Neural cell (in vitro differentiated cells): ENCODE measurements around the gene UNC93B1. TPM values are rescaled to one million over a fixed set of nuclear protein-coding genes. Genes with fewer than 3 reads are reported as not detected.

Source experiments
- H2AFZ ChIP-seq: fragments of 200-600, 300-800 bp; sonication (generic), shearing (Covaris generic); 2 replicates; pipeline ENCODE4 v1.6.0; 2014; ENCODE audit warnings: low read depth, mild to moderate bottlenecking, antibody characterized with exemption, low read length, moderate library complexity
- H3F3A ChIP-seq: fragments of 200-600 bp; shearing (Covaris generic); 2 replicates; pipeline ENCODE4 v1.6.1; 2016; ENCODE audit warnings: mild to moderate bottlenecking, moderate library complexity, mixed read lengths, antibody characterized with exemption, low read length; ENCODE audit not compliant: insufficient read depth, poor library complexity, severe bottlenecking
- H3K27ac ChIP-seq: fragments of 200-600, 300-800 bp; sonication (generic), shearing (Covaris generic); 2 replicates; pipeline ENCODE4 v1.5.1; 2014; ENCODE audit warnings: mild to moderate bottlenecking, low read length, moderate library complexity
- H3K27me3 ChIP-seq: fragments of 300-800, 200-600 bp; sonication (generic), shearing (Covaris generic); 2 replicates; pipeline ENCODE4 v1.6.0; 2014; ENCODE audit warnings: mild to moderate bottlenecking, low read depth, low read length, moderate library complexity; ENCODE audit not compliant: insufficient read depth
- H3K36me3 ChIP-seq: fragments of 300-800, 200-600 bp; sonication (generic), shearing (Covaris generic); 2 replicates; pipeline ENCODE4 v1.5.1; 2014; ENCODE audit warnings: mild to moderate bottlenecking, antibody characterized with exemption, low read length, moderate library complexity; ENCODE audit not compliant: insufficient read depth
- H3K4me2 ChIP-seq: fragments of 300-800, 200-600 bp; sonication (generic), shearing (Covaris generic); 2 replicates; pipeline ENCODE4 v1.6.0; 2014; ENCODE audit warnings: mild to moderate bottlenecking, low read length
- H3K4me3 ChIP-seq: fragments of 300-800, 200-600 bp; sonication (generic), shearing (Covaris generic); 2 replicates; pipeline ENCODE4 v1.5.1; 2014; ENCODE audit warnings: mild to moderate bottlenecking, low read length, moderate library complexity
- H3K79me2 ChIP-seq: fragments of 200-600 bp; shearing (Covaris generic); replicated peaks from 2 replicates; pipeline ENCODE4 v1.6.0; 2014; ENCODE audit warnings: mild to moderate bottlenecking, low read length, moderate library complexity; ENCODE audit not compliant: insufficient read depth
- H3K9ac ChIP-seq: fragments of 300-800, 200-600 bp; sonication (generic), shearing (Covaris generic); 2 replicates; pipeline ENCODE4 v1.6.1; 2016; ENCODE audit warnings: mild to moderate bottlenecking, low read length, mixed read lengths
- H3K9me2 ChIP-seq: fragments of 200-600 bp; shearing (Covaris generic); 2 replicates; pipeline ENCODE4 v1.6.1; 2016; ENCODE audit warnings: mild to moderate bottlenecking, low read length, mixed read lengths; ENCODE audit not compliant: insufficient read depth
- H3K9me3 ChIP-seq: fragments of 200-600, 300-800 bp; sonication (generic), shearing (Covaris generic); 2 replicates; pipeline ENCODE4 v1.6.1; 2016; ENCODE audit warnings: mild to moderate bottlenecking, mixed run types, low read length, moderate library complexity, mixed read lengths
- H4K20me1 ChIP-seq: fragments of 200-600 bp; shearing (Covaris generic); 2 replicates; pipeline ENCODE4 v1.6.1; 2016; ENCODE audit warnings: mild to moderate bottlenecking, mixed run types; ENCODE audit not compliant: insufficient read depth
- EP300 ChIP-seq: fragments of 450-650 bp; conservative IDR thresholded peaks from 2 replicates; pipeline ENCODE4 v1.6.1; 2014; ENCODE audit warnings: antibody characterized with exemption, mild to moderate bottlenecking, moderate library complexity; ENCODE audit not compliant: poor library complexity, severe bottlenecking
- EZH2 ChIP-seq: fragments of 200-600, 300-800 bp; shearing (Covaris generic), sonication (generic); IDR thresholded peaks from 2 replicates; pipeline ENCODE4 v1.6.1; 2014; ENCODE audit warnings: antibody characterized with exemption, low read length, borderline replicate concordance, mild to moderate bottlenecking; ENCODE audit not compliant: insufficient read depth, poor library complexity, severe bottlenecking
- MXI1 ChIP-seq: fragments of 450-650 bp; conservative IDR thresholded peaks from 2 replicates; pipeline ENCODE4 v1.6.1; 2014; ENCODE audit warnings: antibody characterized with exemption, mild to moderate bottlenecking; ENCODE audit not compliant: poor library complexity, severe bottlenecking
- POLR2AphosphoS5 ChIP-seq: IDR thresholded peaks from 2 replicates; pipeline ENCODE4 v1.6.1; 2012
- RAD21 ChIP-seq: fragments of 450-650 bp; conservative IDR thresholded peaks from 2 replicates; pipeline ENCODE4 v1.6.1; 2014; ENCODE audit warnings: antibody characterized with exemption, mild to moderate bottlenecking, moderate library complexity
- SMC3 ChIP-seq: fragments of 450-650 bp; conservative IDR thresholded peaks from 2 replicates; pipeline ENCODE4 v1.6.1; 2014; ENCODE audit warnings: antibody characterized with exemption, mild to moderate bottlenecking, moderate library complexity; ENCODE audit not compliant: poor library complexity
- TAF1 ChIP-seq: IDR thresholded peaks from 2 replicates; pipeline ENCODE4 v1.6.1; 2012; ENCODE audit warnings: low read depth
- polyA plus RNA-seq: library from polyadenylated mRNA; depleted of rRNA; stranded (reverse); fragments of >200 nt; gene quantifications from 2 replicates; pipeline ENCODE4 v1.2.3, GENCODE V29; 2014
- TF ChIP-seq, protein P1 (sequence below): fragments of 450-650 bp; IDR thresholded peaks from 2 replicates; pipeline ENCODE4 v1.5.1; 2014; ENCODE audit warnings: antibody characterized with exemption, mild to moderate bottlenecking, moderate library complexity; ENCODE audit not compliant: poor library complexity, severe bottlenecking
- TF ChIP-seq, protein P2 (sequence below): IDR thresholded peaks from 2 replicates; pipeline ENCODE4 v1.6.1; 2012; ENCODE audit warnings: borderline replicate concordance

UNC93B1 gene
- polyA plus RNA-seq, 1 donor from 2014 or later = 0.19 TPM

DNA sequence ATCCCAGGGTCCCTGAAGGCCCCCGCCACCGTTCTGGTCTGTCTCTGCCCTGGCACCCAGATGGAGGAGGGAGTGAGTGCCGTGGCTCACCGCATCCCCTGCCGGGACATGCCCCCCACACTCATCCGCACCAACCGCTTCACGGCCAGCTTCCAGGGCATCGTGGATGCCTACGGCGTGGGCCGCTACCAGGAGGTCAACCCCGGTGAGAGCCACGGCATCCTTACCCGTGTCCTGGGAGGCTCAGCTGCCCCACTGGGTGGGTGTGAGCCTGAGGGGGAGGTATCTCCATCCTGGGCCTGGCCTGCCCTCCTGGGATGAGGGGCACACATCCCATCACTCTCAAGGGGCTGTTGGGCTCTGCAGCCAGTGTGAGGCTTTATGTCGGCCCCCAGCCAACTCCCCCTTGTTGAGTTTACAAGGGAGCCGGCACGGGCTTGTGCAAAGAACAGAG, 41.0 kb upstream of the UNC93B1 start:
- H3K4me2 ChIP-seq = no peak overlapping the region
- H3K9ac ChIP-seq = no peak overlapping the region
- TF ChIP-seq TAF1 = no peak
- no peak for TF ChIP-seq SMC3
- TF ChIP-seq, protein P1, sequence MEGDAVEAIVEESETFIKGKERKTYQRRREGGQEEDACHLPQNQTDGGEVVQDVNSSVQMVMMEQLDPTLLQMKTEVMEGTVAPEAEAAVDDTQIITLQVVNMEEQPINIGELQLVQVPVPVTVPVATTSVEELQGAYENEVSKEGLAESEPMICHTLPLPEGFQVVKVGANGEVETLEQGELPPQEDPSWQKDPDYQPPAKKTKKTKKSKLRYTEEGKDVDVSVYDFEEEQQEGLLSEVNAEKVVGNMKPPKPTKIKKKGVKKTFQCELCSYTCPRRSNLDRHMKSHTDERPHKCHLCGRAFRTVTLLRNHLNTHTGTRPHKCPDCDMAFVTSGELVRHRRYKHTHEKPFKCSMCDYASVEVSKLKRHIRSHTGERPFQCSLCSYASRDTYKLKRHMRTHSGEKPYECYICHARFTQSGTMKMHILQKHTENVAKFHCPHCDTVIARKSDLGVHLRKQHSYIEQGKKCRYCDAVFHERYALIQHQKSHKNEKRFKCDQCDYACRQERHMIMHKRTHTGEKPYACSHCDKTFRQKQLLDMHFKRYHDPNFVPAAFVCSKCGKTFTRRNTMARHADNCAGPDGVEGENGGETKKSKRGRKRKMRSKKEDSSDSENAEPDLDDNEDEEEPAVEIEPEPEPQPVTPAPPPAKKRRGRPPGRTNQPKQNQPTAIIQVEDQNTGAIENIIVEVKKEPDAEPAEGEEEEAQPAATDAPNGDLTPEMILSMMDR = no peak
- TF ChIP-seq EZH2 = no peak
- TF ChIP-seq MXI1 = no peak
- TF ChIP-seq, protein P2, sequence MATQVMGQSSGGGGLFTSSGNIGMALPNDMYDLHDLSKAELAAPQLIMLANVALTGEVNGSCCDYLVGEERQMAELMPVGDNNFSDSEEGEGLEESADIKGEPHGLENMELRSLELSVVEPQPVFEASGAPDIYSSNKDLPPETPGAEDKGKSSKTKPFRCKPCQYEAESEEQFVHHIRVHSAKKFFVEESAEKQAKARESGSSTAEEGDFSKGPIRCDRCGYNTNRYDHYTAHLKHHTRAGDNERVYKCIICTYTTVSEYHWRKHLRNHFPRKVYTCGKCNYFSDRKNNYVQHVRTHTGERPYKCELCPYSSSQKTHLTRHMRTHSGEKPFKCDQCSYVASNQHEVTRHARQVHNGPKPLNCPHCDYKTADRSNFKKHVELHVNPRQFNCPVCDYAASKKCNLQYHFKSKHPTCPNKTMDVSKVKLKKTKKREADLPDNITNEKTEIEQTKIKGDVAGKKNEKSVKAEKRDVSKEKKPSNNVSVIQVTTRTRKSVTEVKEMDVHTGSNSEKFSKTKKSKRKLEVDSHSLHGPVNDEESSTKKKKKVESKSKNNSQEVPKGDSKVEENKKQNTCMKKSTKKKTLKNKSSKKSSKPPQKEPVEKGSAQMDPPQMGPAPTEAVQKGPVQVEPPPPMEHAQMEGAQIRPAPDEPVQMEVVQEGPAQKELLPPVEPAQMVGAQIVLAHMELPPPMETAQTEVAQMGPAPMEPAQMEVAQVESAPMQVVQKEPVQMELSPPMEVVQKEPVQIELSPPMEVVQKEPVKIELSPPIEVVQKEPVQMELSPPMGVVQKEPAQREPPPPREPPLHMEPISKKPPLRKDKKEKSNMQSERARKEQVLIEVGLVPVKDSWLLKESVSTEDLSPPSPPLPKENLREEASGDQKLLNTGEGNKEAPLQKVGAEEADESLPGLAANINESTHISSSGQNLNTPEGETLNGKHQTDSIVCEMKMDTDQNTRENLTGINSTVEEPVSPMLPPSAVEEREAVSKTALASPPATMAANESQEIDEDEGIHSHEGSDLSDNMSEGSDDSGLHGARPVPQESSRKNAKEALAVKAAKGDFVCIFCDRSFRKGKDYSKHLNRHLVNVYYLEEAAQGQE = no peak
- no peak for TF ChIP-seq RAD21
- TF ChIP-seq POLR2AphosphoS5 = no peak
- no peaks in the 10 kb centered on the region for H3K9me2 ChIP-seq
- H3F3A ChIP-seq = no peaks in the 10 kb centered on the region
- H3K36me3 ChIP-seq = no peaks in the 10 kb centered on the region
- no peak overlapping the region for H2AFZ ChIP-seq
- no peak overlapping the region for H3K4me3 ChIP-seq
- H4K20me1 ChIP-seq = no peaks in the 10 kb centered on the region
- H3K27me3 ChIP-seq = no peaks in the 10 kb centered on the region
- H3K79me2 ChIP-seq = no peaks in the 10 kb centered on the region
- H3K9me3 ChIP-seq = no peaks in the 10 kb centered on the region
- H3K27ac ChIP-seq = no peak overlapping the region

DNA sequence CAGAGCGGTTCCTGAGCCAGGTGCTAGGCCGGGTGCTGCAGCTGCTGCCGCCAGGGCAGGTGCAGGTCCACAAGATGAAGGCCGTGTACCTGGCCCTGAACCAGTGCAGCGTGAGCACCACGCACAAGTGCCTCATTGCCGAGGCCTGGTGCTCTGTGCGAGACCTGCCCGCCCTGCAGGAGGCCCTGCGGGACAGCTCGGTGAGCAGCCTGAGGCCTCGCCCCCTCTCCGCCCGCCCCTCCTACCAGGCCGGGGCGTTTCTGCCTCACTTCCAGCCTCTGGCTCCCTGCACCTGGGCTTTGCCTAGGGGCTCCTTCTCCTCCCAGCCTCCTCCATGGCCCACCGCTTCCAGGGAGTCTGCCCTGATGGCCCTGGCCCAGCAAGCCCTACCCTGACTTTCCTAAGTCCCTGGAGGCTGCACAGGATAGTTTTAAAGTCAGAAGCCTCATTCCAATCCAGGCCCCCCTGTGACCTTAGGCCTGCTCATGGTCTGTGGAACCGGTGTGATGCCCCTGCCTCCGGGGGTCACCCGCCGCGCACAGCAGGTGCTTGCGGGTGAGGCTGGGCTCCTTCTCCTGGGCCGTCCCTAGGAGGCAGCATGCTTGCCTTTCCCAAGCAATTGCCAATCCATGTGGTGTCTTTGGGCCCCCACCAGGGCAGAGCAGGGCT, 40.4 kb upstream of the UNC93B1 start:
- Histone ChIP-seq H2AFZ (no peak overlapping the region), H4K20me1 (no peaks in the 10 kb centered on the region), H3F3A (no peaks in the 10 kb centered on the region), H3K79me2 (no peaks in the 10 kb centered on the region), H3K36me3 (no peaks in the 10 kb centered on the region), H3K27me3 (no peaks in the 10 kb centered on the region), H3K9me2 (no peaks in the 10 kb centered on the region), H3K9me3 (no peaks in the 10 kb centered on the region), H3K4me3 (no peak overlapping the region), H3K27ac (no peak overlapping the region), H3K4me2 (no peak overlapping the region), H3K9ac (no peak overlapping the region)
- TF ChIP-seq SMC3 = no peak
- TF ChIP-seq RAD21 = no peak
- no peak for TF ChIP-seq MXI1
- no peak for TF ChIP-seq EP300
- no peak for TF ChIP-seq POLR2AphosphoS5
- TF ChIP-seq TAF1 = no peak
- TF ChIP-seq, protein P2 = no peak
- TF ChIP-seq, protein P1 = no peak
- TF ChIP-seq EZH2 = no peak
